IMR-90 (cell line): ENCODE data around the gene PIP5K1B. TPM values are rescaled to one million over a fixed set of nuclear protein-coding genes. Genes with fewer than 3 reads are reported as not detected.

ENCODE experiments used
- ATAC-seq: fragments of 200-7000 bp; cut with Tn5 transposase; 2 replicates; pipeline ENCODE4 v1.9.1; 2020; ENCODE audit warnings: low read depth, mild to moderate bottlenecking, moderate library complexity
- BruUV-seq: library from RNA; stranded (reverse); fragments of 400-500 nt; replicated peaks from 2 replicates; lab custom pipeline; 2021; lab: Mats Ljungman, UMichigan
- CTCF ChIA-PET: fragments of 300-600 bp; formaldehyde crosslinking; extraction: SDS; loops from one replicate; lab custom pipeline; 2021; ENCODE audit warnings: antibody characterized with exemption; lab: Yijun Ruan, JAX
- POLR2A ChIA-PET: fragments of 300-600 bp; sonication (Branson Sonifier 250); formaldehyde crosslinking; loops from one replicate; lab custom pipeline; 2022; ENCODE audit warnings: antibody characterized with exemption; ENCODE audit not compliant: unreplicated experiment; lab: Charles Lee
- DNase-seq: peaks from one replicate; pipeline ENCODE4 v3.0.0; 2013
- H2AFZ ChIP-seq: replicated peaks from 2 replicates; pipeline ENCODE3; 2013; ENCODE audit warnings: low read length, mild to moderate bottlenecking; ENCODE audit not compliant: poor library complexity
- H2AK5ac ChIP-seq: 2 replicates; pipeline ENCODE4 v1.6.1; 2013; ENCODE audit warnings: low read depth, low read length, inconsistent platforms
- H2AK9ac ChIP-seq: replicated peaks from 2 replicates; pipeline ENCODE3; 2013; ENCODE audit warnings: mild to moderate bottlenecking, low read depth, low read length, moderate library complexity; ENCODE audit not compliant: poor library complexity
- H2BK120ac ChIP-seq: 2 replicates; pipeline ENCODE4 v1.6.1; 2013; ENCODE audit warnings: low read depth, low read length, inconsistent platforms
- H2BK15ac ChIP-seq: 3 replicates; pipeline ENCODE4 v1.6.1; 2013; ENCODE audit warnings: low read depth, low read length, inconsistent platforms
- H2BK20ac ChIP-seq: 2 replicates; pipeline ENCODE4 v1.6.1; 2013; ENCODE audit warnings: low read depth, mild to moderate bottlenecking, inconsistent platforms, low read length, moderate library complexity
- H2BK5ac ChIP-seq: 2 replicates; pipeline ENCODE4 v1.6.1; 2013; ENCODE audit warnings: mild to moderate bottlenecking, low read depth, low read length, inconsistent platforms; ENCODE audit not compliant: poor library complexity, severe bottlenecking
- H3K14ac ChIP-seq: replicated peaks from 2 replicates; pipeline ENCODE4 v1.6.1; 2013; ENCODE audit warnings: low read depth, low read length, inconsistent platforms
- H3K18ac ChIP-seq: 2 replicates; pipeline ENCODE4 v1.6.1; 2013; ENCODE audit warnings: low read depth, low read length, control low read depth
- H3K23ac ChIP-seq: 2 replicates; pipeline ENCODE4 v1.6.1; 2013; ENCODE audit warnings: low read depth, low read length, inconsistent platforms
- H3K27ac ChIP-seq: 2 replicates; pipeline ENCODE4 v1.5.1; 2013; ENCODE audit warnings: mild to moderate bottlenecking, control low read depth, low read length; ENCODE audit not compliant: insufficient read depth
- H3K27me3 ChIP-seq: 2 replicates; pipeline ENCODE4 v1.6.1; 2013; ENCODE audit warnings: low read length; ENCODE audit not compliant: control insufficient read depth, insufficient read depth
- H3K36me3 ChIP-seq: 2 replicates; pipeline ENCODE4 v1.6.1; 2013; ENCODE audit warnings: low read length, mixed read lengths; ENCODE audit not compliant: control insufficient read depth, insufficient read depth
- H3K4ac ChIP-seq: 2 replicates; pipeline ENCODE4 v1.6.1; 2013; ENCODE audit warnings: low read depth, low read length, inconsistent platforms
- H3K4me1 ChIP-seq: 2 replicates; pipeline ENCODE4 v1.6.1; 2013; ENCODE audit warnings: low read length, mixed read lengths; ENCODE audit not compliant: control insufficient read depth, insufficient read depth
- H3K4me2 ChIP-seq: 2 replicates; pipeline ENCODE4 v1.6.1; 2013; ENCODE audit warnings: low read depth, mild to moderate bottlenecking, control low read depth, low read length, moderate library complexity
- H3K4me3 ChIP-seq: 2 replicates; pipeline ENCODE4 v1.5.1; 2013; ENCODE audit warnings: low read depth, mild to moderate bottlenecking, control low read depth, low read length, moderate library complexity; ENCODE audit not compliant: insufficient read depth
- H3K56ac ChIP-seq: 2 replicates; pipeline ENCODE4 v1.6.1; 2013; ENCODE audit warnings: low read length, inconsistent platforms; ENCODE audit not compliant: insufficient read depth; ENCODE audit errors: extremely low read depth
- H3K79me1 ChIP-seq, 2 experiments: 2 replicates each; pipeline ENCODE4 v1.6.1; 2013; ENCODE audit warnings: low read length in 2 of 2, inconsistent platforms in 1 of 2, low read depth in 1 of 2
- H3K9ac ChIP-seq: 2 replicates; pipeline ENCODE4 v1.6.1; 2013; ENCODE audit warnings: low read depth, low read length, control low read depth
- H3K9me1 ChIP-seq: 2 replicates; pipeline ENCODE4 v1.6.1; 2013; ENCODE audit warnings: low read length, inconsistent platforms; ENCODE audit not compliant: insufficient read depth
- H3K9me3 ChIP-seq: 2 replicates; pipeline ENCODE4 v1.6.1; 2013; ENCODE audit warnings: low read length; ENCODE audit not compliant: control insufficient read depth, insufficient read depth
- H4K20me1 ChIP-seq: 2 replicates; pipeline ENCODE4 v1.6.1; 2013; ENCODE audit warnings: low read length, inconsistent platforms; ENCODE audit not compliant: insufficient read depth
- H4K5ac ChIP-seq: 2 replicates; pipeline ENCODE4 v1.6.1; 2013; ENCODE audit warnings: mild to moderate bottlenecking, low read depth, low read length, control low read depth
- H4K8ac ChIP-seq, 2 experiments: 2 replicates each; pipeline ENCODE4 v1.6.1; 2013; ENCODE audit warnings: low read depth in 2 of 2, low read length in 2 of 2, control low read depth in 1 of 2, inconsistent platforms in 1 of 2
- H4K91ac ChIP-seq: 2 replicates; pipeline ENCODE4 v1.6.1; 2013; ENCODE audit warnings: low read depth, low read length, inconsistent platforms; ENCODE audit not compliant: insufficient read depth
- CEBPB ChIP-seq: IDR thresholded peaks from 2 replicates; pipeline ENCODE4 v1.6.1; 2012; ENCODE audit warnings: low read depth, low read length, improper control_type of control experiment
- CHD1 ChIP-seq: IDR thresholded peaks from 2 replicates; pipeline ENCODE4 v1.6.1; 2012; ENCODE audit warnings: low read depth, low read length, improper control_type of control experiment
- CTCF ChIP-seq: conservative IDR thresholded peaks from 2 replicates; pipeline ENCODE4 v1.5.1; 2012; ENCODE audit warnings: mild to moderate bottlenecking, low read depth, low read length, improper control_type of control experiment
- ELK1 ChIP-seq: fragments of 150-350 bp; IDR thresholded peaks from 2 replicates; pipeline ENCODE4 v1.6.1; 2016; ENCODE audit warnings: low read depth, mild to moderate bottlenecking, low read length, moderate library complexity, borderline replicate concordance
- FOS ChIP-seq: fragments of 150-350 bp; IDR thresholded peaks from 2 replicates; pipeline ENCODE4 v1.6.1; 2016; ENCODE audit warnings: low read depth, low read length
- MAFK ChIP-seq: IDR thresholded peaks from 2 replicates; pipeline ENCODE4 v1.6.1; 2012; ENCODE audit warnings: low read depth, low read length, improper control_type of control experiment
- MAZ ChIP-seq: IDR thresholded peaks from 2 replicates; pipeline ENCODE4 v1.6.1; 2012; ENCODE audit warnings: low read depth, mild to moderate bottlenecking, low read length, improper control_type of control experiment, moderate library complexity, borderline replicate concordance
- MXI1 ChIP-seq: IDR thresholded peaks from 2 replicates; pipeline ENCODE4 v1.6.1; 2012; ENCODE audit warnings: low read depth, mild to moderate bottlenecking, low read length, moderate library complexity, borderline replicate concordance
- NFE2L2 ChIP-seq: fragments of 150-350 bp; IDR thresholded peaks from 2 replicates; pipeline ENCODE4 v1.6.1; 2016; ENCODE audit warnings: low read depth, mild to moderate bottlenecking, low read length
- POLR2A ChIP-seq: IDR thresholded peaks from 2 replicates; pipeline ENCODE4 v1.6.1; 2012; ENCODE audit warnings: mild to moderate bottlenecking, low read depth, low read length
- RAD21 ChIP-seq: IDR thresholded peaks from 2 replicates; pipeline ENCODE4 v1.6.1; 2012; ENCODE audit warnings: low read length, improper control_type of control experiment
- RCOR1 ChIP-seq: IDR thresholded peaks from 2 replicates; pipeline ENCODE4 v1.6.1; 2012; ENCODE audit warnings: mild to moderate bottlenecking, low read length, improper control_type of control experiment; ENCODE audit not compliant: insufficient replicate concordance
- RFX5 ChIP-seq: IDR thresholded peaks from 2 replicates; pipeline ENCODE4 v1.8.0; 2012; ENCODE audit warnings: low read depth, mild to moderate bottlenecking, low read length, moderate library complexity
- SMC3 ChIP-seq: fragments of 150-350 bp; IDR thresholded peaks from 2 replicates; pipeline ENCODE4 v1.6.1; 2016; ENCODE audit warnings: low read depth, mild to moderate bottlenecking, antibody characterized with exemption, low read length, moderate library complexity
- USF2 ChIP-seq: fragments of 150-350 bp; IDR thresholded peaks from 2 replicates; pipeline ENCODE4 v1.6.1; 2017; ENCODE audit warnings: mild to moderate bottlenecking, antibody characterized with exemption, low read length, low read depth
- WGBS, 2 experiments: methylation state at CpG; one replicate each; pipeline versions ENCODE4 v1.1.5 to v1.1.7; 2013; ENCODE audit warnings: missing lambda C conversion rate in 2 of 2; ENCODE audit not compliant: insufficient read length in 1 of 2; ENCODE audit errors: extremely low coverage in 2 of 2; 5-methylcytosine and 5-hydroxymethylcytosine counted together
- dilution Hi-C: fragments of 300-500 bp; cut with HindIII; formaldehyde crosslinking; loops from one replicate; pipeline ENCODE4 v1.14.3; 2018; ENCODE audit warnings: low sequenced_read_pairs; ENCODE audit not compliant: unreplicated experiment
- in situ Hi-C: fragments of 300-500 bp; cut with MboI; formaldehyde crosslinking; loops from 3 replicates; pipeline ENCODE4 v1.14.3; 2019; ENCODE audit warnings: low sequenced_read_pairs, inconsistent platforms, mixed read lengths
- intact Hi-C: fragments of 100-400 bp; cut with micrococcal nuclease; formaldehyde crosslinking; loops from 2 replicates; pipeline ENCODE4 v1.10.0; 2022
- polyA plus RNA-seq, 3 experiments: library from polyadenylated mRNA; depleted of rRNA; stranded (reverse); fragments of >200 nt; gene quantifications; 2 replicates each; pipeline ENCODE4 v1.2.3, GENCODE V29; 2012; ENCODE audit warnings: low replicate concordance in 1 of 3
- total RNA-seq: library from RNA; depleted of rRNA; stranded (reverse); fragments of >200 nt; gene quantifications from 2 replicates; pipeline ENCODE4 v1.2.3, GENCODE V29; 2012

The PIP5K1B gene
- total and polyA plus RNA-seq, 2 of the 4 experiments (the other 2 are of a cell fraction): not detected

- Histone ChIP-seq H3K79me1 (no peaks in the 10 kb centered on the region), H4K8ac (no peak overlapping the region), H4K20me1 (no peaks in the 10 kb centered on the region), H2BK120ac (no peak overlapping the region), H3K56ac (no peak overlapping the region), H2BK5ac (no peak overlapping the region), H2AFZ (no peak overlapping the region), H3K9me1 (no peaks in the 10 kb centered on the region), H2AK9ac (no peak overlapping the region), H3K9me3 (no peaks in the 10 kb centered on the region), H3K4me2 (no peak overlapping the region), H2AK5ac (no peak overlapping the region), H3K4me1 (no peaks in the 10 kb centered on the region), H4K91ac (no peak overlapping the region), H3K18ac (no peak overlapping the region), H2BK15ac (no peak overlapping the region), H3K36me3 (no peaks in the 10 kb centered on the region), H2BK20ac (no peak overlapping the region), H4K5ac (no peak overlapping the region), H3K14ac (no peak overlapping the region), H3K27ac (no peak overlapping the region), H3K23ac (no peak overlapping the region), H3K9ac (no peak overlapping the region), H3K4ac (no peak overlapping the region), H3K27me3 (no peaks in the 10 kb centered on the region), H3K4me3 (no peak overlapping the region)
- no peak for TF ChIP-seq MAZ
- TF ChIP-seq FOS: no peak
- TF ChIP-seq CHD1: no peak
- no peak for TF ChIP-seq CEBPB
- TF ChIP-seq CTCF: no peak
- TF ChIP-seq MXI1: no peak
- no peak for TF ChIP-seq MAFK
- TF ChIP-seq ELK1: no peak
- TF ChIP-seq POLR2A: no peak
- no peak for TF ChIP-seq RAD21
- TF ChIP-seq USF2: no peak
- TF ChIP-seq RFX5: no peak
- no peak for TF ChIP-seq RCOR1
- TF ChIP-seq NFE2L2: no peak
- no peak for TF ChIP-seq SMC3
- ChIA-PET POLR2A (no interaction called here), CTCF (no interaction called here)
- intact Hi-C loops: no loop called here
- DNase-seq (no peak), ATAC-seq (no peak)
- BruUV-seq: no TSS peak
- dilution Hi-C loops: no loop called here
- in situ Hi-C loops: no loop called here
- WGBS, 2 experiments: no CpG with 5 or more reads among the region's 2 CpGs
Measured at GRCh38 chr9:68759981-68760673, 55.1 kb downstream of the PIP5K1B start.
